Left renal cortex interstitium (tissue), 4 donors: ENCODE results near the gene HAPLN3. TPM values are rescaled to one million over a fixed set of nuclear protein-coding genes. Genes with fewer than 3 reads are reported as not detected.
A peak's percentile ranks its signal among the peaks of the same experiment; 100 is the strongest.

Source experiments
- DNase-seq, 4 donors: peaks; one replicate each; pipeline ENCODE4 v3.0.0-alpha.2; 2013; ENCODE audit warnings: low read depth in 4 of 4, low spot score in 2 of 4, missing footprints in 1 of 4
- polyA plus RNA-seq, 4 donors: library from polyadenylated mRNA; unstranded; fragments of 120-200 nt; gene quantifications; one replicate each; pipeline ENCODE4 v1.2.1, GENCODE V29; 2013; ENCODE audit not compliant: insufficient read length in 4 of 4

The HAPLN3 gene
- polyA plus RNA-seq, 4 donors = 2.1 to 5.0 (median 4.1) TPM

GRCh38 chr15:88865498-88866099, 29.7 kb downstream of the HAPLN3 start:
- no peak for DNase-seq

GRCh38 chr15:88864861-88865497, 30.4 kb downstream of the HAPLN3 start:
- DNase-seq = no peak

GRCh38 chr15:88863412-88863811, 31.9 kb downstream of the HAPLN3 start:
- DNase-seq = no peak

GRCh38 chr15:88860212-88860611, 35.1 kb downstream of the HAPLN3 start:
- no peak for DNase-seq

- no peak for DNase-seq
These were observed 35.8 kb downstream of the HAPLN3 start for GRCh38 chr15:88859550-88859949.

- DNase-seq = no peak
These were observed 36.4 kb downstream of the HAPLN3 start for GRCh38 chr15:88858934-88859333.

GRCh38 chr15:88852476-88852875, 42.9 kb downstream of the HAPLN3 start:
- DNase-seq = no peak

- no peak for DNase-seq
These were observed 45.8 kb downstream of the HAPLN3 start for GRCh38 chr15:88849376-88850072.

GRCh38 chr15:88848203-88848602, 47.1 kb downstream of the HAPLN3 start:
- no peak for DNase-seq

GRCh38 chr15:88847144-88847543, 48.2 kb downstream of the HAPLN3 start:
- no peak for DNase-seq

GRCh38 chr15:88845616-88846015, 49.7 kb downstream of the HAPLN3 start:
- no peak for DNase-seq

GRCh38 chr15:88844749-88845386, 50.5 kb downstream of the HAPLN3 start:
- no peak for DNase-seq

GRCh38 chr15:88843334-88843733, 52.0 kb downstream of the HAPLN3 start:
- DNase-seq = no peak

GRCh38 chr15:88842156-88842555, 53.2 kb downstream of the HAPLN3 start:
- no peak for DNase-seq

- DNase-seq = no peak
These were observed 54.1 kb downstream of the HAPLN3 start for GRCh38 chr15:88841236-88841635.

- DNase-seq = no peak
These were observed 55.4 kb downstream of the HAPLN3 start for GRCh38 chr15:88839961-88840360.

- no peak for DNase-seq
These were observed 56.2 kb downstream of the HAPLN3 start for GRCh38 chr15:88839146-88839545.

- no peak for DNase-seq
These were observed 56.7 kb downstream of the HAPLN3 start for GRCh38 chr15:88838667-88839066.

- DNase-seq = no peak
These were observed 59.7 kb downstream of the HAPLN3 start for GRCh38 chr15:88835646-88836045.

- no peak for DNase-seq
These were observed 60.2 kb downstream of the HAPLN3 start for GRCh38 chr15:88835119-88835518.

GRCh38 chr15:88834211-88834812, 61.0 kb downstream of the HAPLN3 start:
- peak in 1 of 4 donors; percentile 25 for DNase-seq
